Transverse colon (tissue), 3 donors: ENCODE data around the gene PMP22.

Experiments
- POLR2A ChIP-seq: fragments of 450-650 bp; IDR thresholded peaks from one replicate; pipeline ENCODE4 v1.6.1; 2016; ENCODE audit warnings: antibody characterized with exemption, mild to moderate bottlenecking, moderate library complexity
- TF ChIP-seq, protein P1 (sequence below), 5 experiments: fragments of 200-600 bp in 3 of 5; fragments of 450-650 bp in 2 of 5; sonication (generic) in 3 of 5; IDR thresholded peaks; 1 replicate in 2 of 5; 2 replicates in 3 of 5; pipeline ENCODE4 v1.5.1; 2016 to 2017; ENCODE audit warnings: antibody characterized with exemption in 5 of 5, inconsistent platforms in 3 of 5, mild to moderate bottlenecking in 2 of 5, moderate library complexity in 1 of 5

DNA sequence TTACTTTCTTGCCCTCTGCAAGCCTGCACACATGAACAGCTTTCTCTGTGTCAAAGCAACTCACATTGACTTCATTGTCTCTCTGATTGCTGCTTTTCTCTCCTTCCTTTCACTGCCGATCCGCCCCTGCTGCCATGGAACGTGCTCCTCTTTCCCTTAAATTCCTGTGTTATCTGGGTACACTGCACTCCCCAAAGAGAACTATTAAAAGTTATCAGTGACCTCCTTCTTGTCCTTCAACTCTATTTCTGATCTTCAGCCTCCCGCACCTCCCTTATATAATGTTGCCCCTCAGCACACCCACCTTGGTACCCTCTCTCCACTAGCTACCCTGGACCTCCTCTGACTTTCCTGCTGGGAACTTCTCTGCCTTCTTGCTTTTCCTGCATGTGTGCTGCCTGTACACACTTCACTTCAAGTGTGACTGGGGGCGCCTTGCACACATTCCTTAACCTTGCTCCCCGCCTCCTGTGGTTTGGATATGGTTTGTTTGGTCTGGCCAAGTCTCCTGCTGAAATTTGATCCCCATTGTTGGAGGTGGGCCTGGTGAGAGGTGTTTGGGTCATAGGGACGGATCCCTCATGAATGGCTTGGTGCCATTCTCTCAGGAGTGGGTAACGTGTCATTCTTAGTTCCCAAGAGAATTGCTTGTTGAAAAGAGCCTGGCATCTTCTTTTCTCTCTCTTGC, 26.7 kb upstream of the PMP22 start:
- TF ChIP-seq, protein P1, sequence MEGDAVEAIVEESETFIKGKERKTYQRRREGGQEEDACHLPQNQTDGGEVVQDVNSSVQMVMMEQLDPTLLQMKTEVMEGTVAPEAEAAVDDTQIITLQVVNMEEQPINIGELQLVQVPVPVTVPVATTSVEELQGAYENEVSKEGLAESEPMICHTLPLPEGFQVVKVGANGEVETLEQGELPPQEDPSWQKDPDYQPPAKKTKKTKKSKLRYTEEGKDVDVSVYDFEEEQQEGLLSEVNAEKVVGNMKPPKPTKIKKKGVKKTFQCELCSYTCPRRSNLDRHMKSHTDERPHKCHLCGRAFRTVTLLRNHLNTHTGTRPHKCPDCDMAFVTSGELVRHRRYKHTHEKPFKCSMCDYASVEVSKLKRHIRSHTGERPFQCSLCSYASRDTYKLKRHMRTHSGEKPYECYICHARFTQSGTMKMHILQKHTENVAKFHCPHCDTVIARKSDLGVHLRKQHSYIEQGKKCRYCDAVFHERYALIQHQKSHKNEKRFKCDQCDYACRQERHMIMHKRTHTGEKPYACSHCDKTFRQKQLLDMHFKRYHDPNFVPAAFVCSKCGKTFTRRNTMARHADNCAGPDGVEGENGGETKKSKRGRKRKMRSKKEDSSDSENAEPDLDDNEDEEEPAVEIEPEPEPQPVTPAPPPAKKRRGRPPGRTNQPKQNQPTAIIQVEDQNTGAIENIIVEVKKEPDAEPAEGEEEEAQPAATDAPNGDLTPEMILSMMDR (IDR thresholded peaks at IDR 0.05): no peak
- TF ChIP-seq POLR2A: no peak
